Measurements from ENCODE around the gene KRT71. TPM values are rescaled to one million over a fixed set of nuclear protein-coding genes. Genes with fewer than 3 reads are reported as not detected.
"Not testable (repeated sequence)": the region's sequence is repeated elsewhere in the genome, so short reads cannot be mapped to it uniquely, and the experiment has no call there.

Gene KRT71
- polyA plus RNA-seq, 6 donors from 2014 or later, result not detected

GRCh38 chr12:52500574-52500973, 52.4 kb downstream of the KRT71 start:
- H3K27me3 Mint-ChIP-seq, result peaks cover 22 to 28% (median 27%) of the 10 kb centered on the region in 3 donors
- H3K4me1 Mint-ChIP-seq; H3K36me3 Mint-ChIP-seq; H3K4me3 Mint-ChIP-seq; ATAC-seq (ENCODE audit: low read depth in 2 of 2); H3K27ac Mint-ChIP-seq; DNase-seq: not testable (repeated sequence)
- peaks cover 2 to 19% (median 6%) of the 10 kb centered on the region in 7 donors for H3K9me3 Mint-ChIP-seq

- H3K4me3 Mint-ChIP-seq, result no peak overlapping the region
- H3K36me3 Mint-ChIP-seq, result no peaks in the 10 kb centered on the region
- ATAC-seq (ENCODE audit: low read depth in 2 of 2), result no peak
- H3K4me1 Mint-ChIP-seq, result peaks cover 5 to 8% (median 6%) of the 10 kb centered on the region in 3 donors
- no peak overlapping the region for H3K27ac Mint-ChIP-seq
- peaks cover 16 to 28% (median 26%) of the 10 kb centered on the region in 3 donors for H3K27me3 Mint-ChIP-seq
- DNase-seq, result no peak
- H3K9me3 Mint-ChIP-seq, result peaks cover 2 to 19% (median 6%) of the 10 kb centered on the region in 7 donors
Observed at GRCh38 chr12:52499806-52500560, 53.0 kb downstream of the KRT71 start.

- DNase-seq (no peak), ATAC-seq (ENCODE audit: low read depth in 2 of 2) (no peak)
- peaks cover 2 to 19% (median 6%) of the 10 kb centered on the region in 7 donors for H3K9me3 Mint-ChIP-seq
- no peak overlapping the region for H3K27ac Mint-ChIP-seq
- H3K27me3 Mint-ChIP-seq, result peaks cover 20 to 30% (median 28%) of the 10 kb centered on the region in 3 donors
- H3K36me3 Mint-ChIP-seq, result no peaks in the 10 kb centered on the region
- H3K4me1 Mint-ChIP-seq, result peaks cover 5 to 8% (median 6%) of the 10 kb centered on the region in 3 donors
- no peak overlapping the region for H3K4me3 Mint-ChIP-seq
Observed at GRCh38 chr12:52498946-52499345, 54.0 kb downstream of the KRT71 start.

- no peaks in the 10 kb centered on the region for H3K36me3 Mint-ChIP-seq
- peaks cover 5 to 8% (median 6%) of the 10 kb centered on the region in 3 donors for H3K4me1 Mint-ChIP-seq
- H3K27me3 Mint-ChIP-seq, result peaks cover 26 to 39% (median 28%) of the 10 kb centered on the region in 3 donors
- no peak overlapping the region for H3K4me3 Mint-ChIP-seq
- peaks cover 2 to 14% (median 4%) of the 10 kb centered on the region in 7 donors for H3K9me3 Mint-ChIP-seq
- H3K27ac Mint-ChIP-seq, result no peak overlapping the region
- no peak for ATAC-seq (ENCODE audit: low read depth in 2 of 2)
- DNase-seq, result no peak
Observed at GRCh38 chr12:52497975-52498374, 55.0 kb downstream of the KRT71 start.

GRCh38 chr12:52496590-52497071, 56.3 kb downstream of the KRT71 start:
- Mint-ChIP-seq H3K27ac (no peak overlapping the region), H3K9me3 (peaks cover 0 to 5% (median 2%) of the 10 kb centered on the region in 7 donors), H3K4me3 (no peak overlapping the region), H3K27me3 (peaks cover 27 to 47% (median 35%) of the 10 kb centered on the region in 3 donors), H3K4me1 (peaks cover 5 to 8% (median 6%) of the 10 kb centered on the region in 3 donors), H3K36me3 (no peaks in the 10 kb centered on the region)
- DNase-seq (no peak), ATAC-seq (ENCODE audit: low read depth in 2 of 2) (no peak)

GRCh38 chr12:52496054-52496453, 56.9 kb downstream of the KRT71 start:
- peaks cover 25 to 53% (median 40%) of the 10 kb centered on the region in 3 donors for H3K27me3 Mint-ChIP-seq
- H3K27ac Mint-ChIP-seq, result no peak overlapping the region
- no peak overlapping the region for H3K4me3 Mint-ChIP-seq
- H3K4me1 Mint-ChIP-seq, result peaks cover 5 to 8% (median 6%) of the 10 kb centered on the region in 3 donors
- no peaks in the 10 kb centered on the region for H3K36me3 Mint-ChIP-seq
- no peak for DNase-seq
- H3K9me3 Mint-ChIP-seq, result peaks cover 0 to 5% (median 0%) of the 10 kb centered on the region in 7 donors
- ATAC-seq (ENCODE audit: low read depth in 2 of 2), result no peak

GRCh38 chr12:52495389-52495788, 57.6 kb downstream of the KRT71 start:
- no peak for ATAC-seq (ENCODE audit: low read depth in 2 of 2)
- H3K4me1 Mint-ChIP-seq, result peaks cover 5 to 8% (median 6%) of the 10 kb centered on the region in 3 donors
- peaks cover 22 to 48% (median 43%) of the 10 kb centered on the region in 3 donors for H3K27me3 Mint-ChIP-seq
- H3K36me3 Mint-ChIP-seq, result no peaks in the 10 kb centered on the region
- H3K4me3 Mint-ChIP-seq, result no peak overlapping the region
- H3K9me3 Mint-ChIP-seq, result no peaks in the 10 kb centered on the region
- H3K27ac Mint-ChIP-seq, result no peak overlapping the region
- DNase-seq, result no peak

- Mint-ChIP-seq H3K27ac (no peak overlapping the region), H3K4me3 (no peak overlapping the region), H3K9me3 (no peaks in the 10 kb centered on the region), H3K36me3 (no peaks in the 10 kb centered on the region), H3K4me1 (peaks cover 5 to 8% (median 6%) of the 10 kb centered on the region in 3 donors), H3K27me3 (peaks cover 24 to 46% (median 43%) of the 10 kb centered on the region in 3 donors)
- no peak for DNase-seq
- no peak for ATAC-seq (ENCODE audit: low read depth in 2 of 2)
Observed at GRCh38 chr12:52494518-52494917, 58.4 kb downstream of the KRT71 start.

GRCh38 chr12:52494100-52494499, 58.8 kb downstream of the KRT71 start:
- Mint-ChIP-seq H3K36me3 (no peaks in the 10 kb centered on the region), H3K4me3 (no peak overlapping the region), H3K27me3 (peaks cover 24 to 46% (median 43%) of the 10 kb centered on the region in 3 donors), H3K4me1 (peaks cover 5 to 8% (median 6%) of the 10 kb centered on the region in 3 donors), H3K27ac (no peak overlapping the region), H3K9me3 (no peaks in the 10 kb centered on the region)
- ATAC-seq (ENCODE audit: low read depth in 2 of 2), result no peak
- DNase-seq, result no peak

Other genes with a start within 250 kb of the KRT71 start
- gene KRT83, start 231.7 kb downstream of the KRT71 start, polyA plus RNA-seq (ENCODE audit: low read depth in 6 of 6), result not detected
- gene KRT85, start 185.7 kb downstream of the KRT71 start, polyA plus RNA-seq (ENCODE audit: low read depth in 6 of 6), result not detected
- not detected for gene KRT84, start 167.5 kb downstream of the KRT71 start, polyA plus RNA-seq (ENCODE audit: low read depth in 6 of 6)
- gene KRT82, start 146.8 kb downstream of the KRT71 start, polyA plus RNA-seq (ENCODE audit: low read depth in 6 of 6), result not detected
- gene KRT75, start 118.8 kb downstream of the KRT71 start, polyA plus RNA-seq (ENCODE audit: low read depth in 6 of 6), result not detected
- gene KRT6B, start 101.0 kb downstream of the KRT71 start, polyA plus RNA-seq (ENCODE audit: low read depth in 6 of 6), result not detected
- not detected for gene KRT6C, start 79.3 kb downstream of the KRT71 start, polyA plus RNA-seq (ENCODE audit: low read depth in 6 of 6)
- not detected for gene KRT6A, start 59.9 kb downstream of the KRT71 start, polyA plus RNA-seq (ENCODE audit: low read depth in 6 of 6)
- not detected for gene KRT5, start 32.8 kb downstream of the KRT71 start, polyA plus RNA-seq (ENCODE audit: low read depth in 6 of 6)
- not detected for gene KRT74, start 20.7 kb upstream of the KRT71 start, polyA plus RNA-seq (ENCODE audit: low read depth in 6 of 6)
- gene KRT72, start 48.3 kb upstream of the KRT71 start, polyA plus RNA-seq (ENCODE audit: low read depth in 6 of 6), result not detected
- gene KRT73, start 65.4 kb upstream of the KRT71 start, polyA plus RNA-seq (ENCODE audit: low read depth in 6 of 6), result not detected
- not detected for gene KRT2, start 99.1 kb upstream of the KRT71 start, polyA plus RNA-seq (ENCODE audit: low read depth in 6 of 6)
- gene KRT1, start 127.3 kb upstream of the KRT71 start, polyA plus RNA-seq (ENCODE audit: low read depth in 6 of 6), result under 1 TPM in 1 of 6 donors, not detected in 5; 0.44 TPM
- not detected for gene KRT77, start 150.4 kb upstream of the KRT71 start, polyA plus RNA-seq (ENCODE audit: low read depth in 6 of 6)
- gene KRT76, start 224.2 kb upstream of the KRT71 start, polyA plus RNA-seq (ENCODE audit: low read depth in 6 of 6), result not detected
- not detected for gene KRT3, start 243.0 kb upstream of the KRT71 start, polyA plus RNA-seq (ENCODE audit: low read depth in 6 of 6)